ENCODE results near the gene EIF4G3.

GRCh38 chr1:20819818-20820217 lies 356.9 kb downstream of the EIF4G3 start:
- TF ChIP-seq POLR2AphosphoS5 (IDR thresholded peaks at IDR 0.05; ENCODE audit: low read depth, low read length), result no peak
- TF ChIP-seq SIN3A (IDR thresholded peaks at IDR 0.05; ENCODE audit: borderline replicate concordance, insufficient read depth, low read length), result no peak
